GDM1 (cell line): Measurements from ENCODE around the gene SLC30A2.
"Not testable (repeated sequence)": the region's sequence is repeated elsewhere in the genome, so short reads cannot be mapped to it uniquely, and the experiment has no call there.

Source experiments
- DNase-seq: peaks from one replicate; lab custom pipeline; 2025; lab: John Stamatoyannopoulos, UW

The SLC30A2 gene

GRCh38 chr1:26045722-26046245 lies at the start of gene SLC30A2:
SLC30A2 (minus strand) TSS chr1:26046118; CDS start chr1:26045896, 222 bp downstream.
- no peak for DNase-seq

GRCh38 chr1:26094677-26095383 lies 48.9 kb upstream of the SLC30A2 start:
- DNase-seq = no peak

GRCh38 chr1:26094076-26094669 lies 48.3 kb upstream of the SLC30A2 start:
- DNase-seq = no peak

GRCh38 chr1:26093569-26093968 lies 47.7 kb upstream of the SLC30A2 start:
- DNase-seq = not testable (repeated sequence)

GRCh38 chr1:26092422-26092821 lies 46.5 kb upstream of the SLC30A2 start:
- DNase-seq = no peak

GRCh38 chr1:26090893-26091292 lies 45.0 kb upstream of the SLC30A2 start:
- DNase-seq = no peak

- no peak for DNase-seq
These were observed 43.2 kb upstream of the SLC30A2 start for GRCh38 chr1:26089125-26089524.

GRCh38 chr1:26084844-26085243 lies 38.9 kb upstream of the SLC30A2 start:
- no peak for DNase-seq

- DNase-seq = no peak
These were observed 38.2 kb upstream of the SLC30A2 start for GRCh38 chr1:26084091-26084561.

- no peak for DNase-seq
These were observed 37.3 kb upstream of the SLC30A2 start for GRCh38 chr1:26083208-26083607.

- DNase-seq = no peak
These were observed 36.1 kb upstream of the SLC30A2 start for GRCh38 chr1:26082020-26082350.

- no peak for DNase-seq
These were observed 35.5 kb upstream of the SLC30A2 start for GRCh38 chr1:26081267-26082019.

GRCh38 chr1:26079960-26080814 lies 34.3 kb upstream of the SLC30A2 start:
- DNase-seq = no peak

GRCh38 chr1:26079178-26079563 lies 33.3 kb upstream of the SLC30A2 start:
- no peak for DNase-seq

- DNase-seq = no peak
These were observed 32.6 kb upstream of the SLC30A2 start for GRCh38 chr1:26078286-26079177.

- DNase-seq = no peak
These were observed 31.6 kb upstream of the SLC30A2 start for GRCh38 chr1:26077524-26077923.

- no peak for DNase-seq
These were observed 29.7 kb upstream of the SLC30A2 start for GRCh38 chr1:26075421-26076144.

GRCh38 chr1:26072305-26072704 lies 26.4 kb upstream of the SLC30A2 start:
- DNase-seq = no peak

- no peak for DNase-seq
These were observed 25.0 kb upstream of the SLC30A2 start for GRCh38 chr1:26070963-26071342.

- peak; percentile 34 for DNase-seq
These were observed 24.5 kb upstream of the SLC30A2 start for GRCh38 chr1:26070296-26070962.
